PFSK-1 (cell line): ENCODE results near the gene MMP26.

Experiments
- POLR2AphosphoS5 ChIP-seq: IDR thresholded peaks from 2 replicates; pipeline ENCODE4 v1.6.1; 2012; ENCODE audit warnings: low read depth, mild to moderate bottlenecking, control low read depth, low read length, moderate library complexity
- REST ChIP-seq, 2 experiments: IDR thresholded peaks; 2 replicates each; pipeline versions ENCODE4 v1.6.1 to v1.8.0; 2011 to 2012; ENCODE audit warnings: low read depth in 2 of 2, low read length in 2 of 2, control low read depth in 1 of 2, inconsistent platforms in 1 of 2, mild to moderate bottlenecking in 1 of 2, moderate library complexity in 1 of 2; ENCODE audit not compliant: insufficient read depth in 1 of 2
- SIN3A ChIP-seq: IDR thresholded peaks from 2 replicates; pipeline ENCODE4 v1.6.1; 2012; ENCODE audit warnings: mild to moderate bottlenecking, low read length, moderate library complexity, borderline replicate concordance; ENCODE audit not compliant: insufficient read depth
- TAF1 ChIP-seq: IDR thresholded peaks from 2 replicates; pipeline ENCODE4 v1.6.1; 2012; ENCODE audit warnings: low read length, control low read depth, borderline replicate concordance; ENCODE audit not compliant: insufficient read depth

DNA sequence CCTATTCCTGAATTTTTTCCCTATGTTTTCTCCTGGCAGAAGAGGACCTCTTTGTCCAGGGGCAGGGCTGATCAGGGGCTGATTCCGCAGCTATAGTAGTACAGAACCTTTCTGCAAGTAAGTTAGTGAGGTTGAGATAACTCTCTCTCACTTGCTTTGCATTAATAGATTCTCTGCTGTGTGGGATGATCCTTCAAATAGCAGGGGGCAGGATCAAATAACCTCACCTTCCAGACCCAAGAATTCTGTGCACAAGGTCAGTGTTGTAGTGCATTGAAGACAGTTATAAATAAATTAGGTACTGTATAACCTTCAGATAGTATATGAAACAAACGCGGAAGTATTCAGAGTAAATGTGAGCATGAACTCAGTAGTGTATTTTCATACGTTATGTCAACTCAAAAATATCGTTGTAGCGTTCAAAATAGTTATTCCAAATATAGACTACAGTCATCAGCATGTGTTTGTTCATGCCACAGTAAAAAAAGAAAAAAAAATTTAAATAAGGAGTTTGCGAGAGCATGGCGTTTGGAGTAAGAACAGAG lies 278 bp downstream of the MMP26 start:
- no peak for TF ChIP-seq POLR2AphosphoS5
- no peak for TF ChIP-seq REST (IDR thresholded peaks at IDR 0.05; ENCODE audit: insufficient read depth in 1 of 2, low read depth in 2 of 2, low read length in 2 of 2)
- no peak for TF ChIP-seq TAF1
- no peak for TF ChIP-seq SIN3A
